Sigmoid colon (tissue), 7 donors: Measurements from ENCODE around the gene MPEG1. TPM values are rescaled to one million over a fixed set of nuclear protein-coding genes. Genes with fewer than 3 reads are reported as not detected.

Experiments
- DNase-seq: peaks from one replicate; pipeline ENCODE4 v3.0.0-alpha.2; 2019
- H3K27ac ChIP-seq, 4 donors: fragments of 200-600 bp; sonication (generic); one replicate each; pipeline ENCODE4 v1.5.1; 2016 to 2019; ENCODE audit warnings: mild to moderate bottlenecking in 1 of 4
- H3K27me3 ChIP-seq, 3 donors: fragments of 200-600 bp; sonication (generic); one replicate each; pipeline ENCODE4 v1.5.1; 2019; ENCODE audit warnings: mild to moderate bottlenecking in 1 of 3
- H3K36me3 ChIP-seq, 4 donors: fragments of 200-600 bp; sonication (generic); one replicate each; pipeline ENCODE4 v1.5.1; 2016 to 2019
- H3K4me1 ChIP-seq, 4 donors: fragments of 200-600 bp; sonication (generic); one replicate each; pipeline ENCODE4 v1.5.1; 2017 to 2019
- H3K4me3 ChIP-seq, 4 donors: fragments of 200-600 bp; sonication (generic); one replicate each; pipeline ENCODE4 v1.5.1; 2017 to 2019; ENCODE audit warnings: mild to moderate bottlenecking in 2 of 4, moderate library complexity in 1 of 4
- H3K9me3 ChIP-seq, 4 donors: fragments of 200-600 bp in 3 of 4; sonication (generic) in 3 of 4; one replicate each; pipeline versions ENCODE4 v1.5.1 to v1.6.1; 2013 to 2019
- CTCF ChIP-seq, 4 experiments: fragments of 450-650 bp in 3 of 4; fragments of 200-600 bp in 1 of 4; IDR thresholded peaks; one replicate each; pipeline ENCODE4 v1.5.1; 2016 to 2019; ENCODE audit warnings: antibody characterized with exemption in 4 of 4, mild to moderate bottlenecking in 3 of 4, moderate library complexity in 2 of 4
- EP300 ChIP-seq, 4 donors: sonication (generic); formaldehyde crosslinking; IDR thresholded peaks; one replicate each; pipeline ENCODE4 v1.6.1; 2017; ENCODE audit warnings: antibody characterized with exemption in 4 of 4
- POLR2A ChIP-seq, 2 donors: fragments of 450-650 bp; IDR thresholded peaks; one replicate each; pipeline ENCODE4 v1.6.1; 2016; ENCODE audit warnings: antibody characterized with exemption in 2 of 2, mild to moderate bottlenecking in 2 of 2, moderate library complexity in 2 of 2
- POLR2AphosphoS5 ChIP-seq, 4 donors: sonication (generic); formaldehyde crosslinking; IDR thresholded peaks; one replicate each; pipeline ENCODE4 v1.6.1; 2017; ENCODE audit warnings: antibody characterized with exemption in 4 of 4
- WGBS, 2 donors: extraction: QIAGEN DNeasy Blood & Tissue Kit; methylation state at CpG; one replicate each; pipeline ENCODE4 v1.1.7; 2013; 5-methylcytosine and 5-hydroxymethylcytosine counted together
- intact Hi-C: fragments of 100-400 bp; cut with DNase I; formaldehyde crosslinking; loops from one replicate; pipeline ENCODE4 v1.15.1; 2023
- polyA plus RNA-seq, 3 donors: library from polyadenylated mRNA; stranded (reverse); fragments of 200-250 nt; gene quantifications; one replicate each; pipeline ENCODE4 v1.2.3, GENCODE V29; 2013
- total RNA-seq, 4 donors: library from RNA; depleted of rRNA; stranded (reverse); fragments of >200 nt; gene quantifications; one replicate each; pipeline ENCODE4 v1.1.0, GENCODE V29; 2016
- donor health status: healthy with polysubstance abuse.
- donor health status: Bipolar disorder and iron deficiency.
- donor health status: healthy.

The MPEG1 gene
- total and polyA plus RNA-seq, 7 donors: 8.0 to 63.8 (median 15.6) TPM

- Histone ChIP-seq H3K4me1 (peaks cover 0 to 4% (median 0%) of the 10 kb centered on the region in 4 donors), H3K27ac (no peak overlapping the region), H3K9me3 (no peaks in the 10 kb centered on the region), H3K4me3 (no peak overlapping the region), H3K27me3 (no peaks in the 10 kb centered on the region), H3K36me3 (peaks cover 0 to 20% (median 2%) of the 10 kb centered on the region in 4 donors)
- WGBS, 2 donors: 82 to 92% methylated on average over 4 of the region's 4 CpGs
- DNase-seq: no peak
- TF ChIP-seq POLR2A (IDR thresholded peaks at IDR 0.05): no peak
- no peak for TF ChIP-seq EP300 (IDR thresholded peaks at IDR 0.05)
- TF ChIP-seq POLR2AphosphoS5 (IDR thresholded peaks at IDR 0.05): no peak
- TF ChIP-seq CTCF (IDR thresholded peaks at IDR 0.05): no peak
- intact Hi-C loops: no loop called here
Observed at GRCh38 chr11:59192446-59193020, 20.2 kb downstream of the MPEG1 start.

DNA sequence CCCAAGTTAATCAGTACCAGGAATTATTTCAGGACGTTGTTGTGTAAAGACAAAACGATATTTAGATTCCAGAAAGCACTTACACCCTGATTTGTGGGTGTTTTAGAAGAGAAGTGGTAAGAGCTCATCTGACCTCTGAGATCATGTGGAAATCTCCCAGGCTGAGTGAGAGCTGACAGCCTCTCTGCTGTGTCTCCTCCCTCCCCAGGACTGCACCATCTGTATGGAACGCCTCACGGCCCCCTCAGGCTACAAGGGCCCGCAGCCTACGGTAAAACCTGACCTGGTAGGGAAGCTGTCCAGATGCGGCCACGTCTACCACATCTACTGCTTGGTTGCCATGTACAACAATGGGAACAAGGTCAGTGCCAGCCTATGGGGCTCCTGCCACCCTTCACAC, 20.8 kb downstream of the MPEG1 start:
- Histone ChIP-seq H3K9me3 (no peaks in the 10 kb centered on the region), H3K27ac (no peak overlapping the region), H3K36me3 (peaks cover 0 to 20% (median 2%) of the 10 kb centered on the region in 4 donors), H3K27me3 (peaks cover 0 to 3% (median 0%) of the 10 kb centered on the region in 3 donors), H3K4me1 (peaks cover 0 to 10% (median 4%) of the 10 kb centered on the region in 4 donors), H3K4me3 (no peak overlapping the region)
- DNase-seq: no peak
- TF ChIP-seq CTCF (IDR thresholded peaks at IDR 0.05): no peak
- no peak for TF ChIP-seq EP300 (IDR thresholded peaks at IDR 0.05)
- TF ChIP-seq POLR2AphosphoS5 (IDR thresholded peaks at IDR 0.05): no peak
- TF ChIP-seq POLR2A (IDR thresholded peaks at IDR 0.05): no peak
- intact Hi-C loops: no loop called here
- WGBS, 2 donors: 61 to 83% methylated on average over 8 of the region's 8 CpGs

DNA sequence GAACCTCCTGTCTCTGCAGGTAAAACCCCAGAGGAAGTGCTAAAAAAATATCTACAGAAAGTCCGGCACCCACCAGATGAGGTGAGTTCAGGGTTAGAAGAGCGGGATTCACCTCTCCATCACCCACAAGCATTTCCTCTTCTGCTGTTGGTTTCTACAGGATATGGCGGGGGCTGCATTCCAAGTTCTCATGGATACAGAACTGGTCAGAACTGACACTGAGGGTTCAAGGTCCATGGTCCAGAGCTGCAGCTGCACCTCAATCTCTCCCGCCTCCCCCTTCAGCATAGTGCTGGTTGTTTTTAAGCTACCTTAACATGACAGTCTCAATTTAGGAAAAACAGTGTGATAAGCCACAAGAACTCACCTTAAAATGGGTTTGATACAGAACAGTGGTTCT, 21.6 kb downstream of the MPEG1 start:
- no peak for TF ChIP-seq POLR2AphosphoS5 (IDR thresholded peaks at IDR 0.05)
- no peak overlapping the region for H3K4me3 ChIP-seq
- 23 to 62% methylated on average over 4 of the region's 4 CpGs for WGBS, 2 donors
- no peak for DNase-seq
- peaks cover 0 to 14% (median 8%) of the 10 kb centered on the region in 4 donors for H3K4me1 ChIP-seq
- intact Hi-C loops: no loop called here
- H3K36me3 ChIP-seq: peaks cover 0 to 20% (median 2%) of the 10 kb centered on the region in 4 donors
- H3K9me3 ChIP-seq: no peaks in the 10 kb centered on the region
- H3K27ac ChIP-seq: no peak overlapping the region
- peaks cover 0 to 8% (median 0%) of the 10 kb centered on the region in 3 donors for H3K27me3 ChIP-seq

DNA sequence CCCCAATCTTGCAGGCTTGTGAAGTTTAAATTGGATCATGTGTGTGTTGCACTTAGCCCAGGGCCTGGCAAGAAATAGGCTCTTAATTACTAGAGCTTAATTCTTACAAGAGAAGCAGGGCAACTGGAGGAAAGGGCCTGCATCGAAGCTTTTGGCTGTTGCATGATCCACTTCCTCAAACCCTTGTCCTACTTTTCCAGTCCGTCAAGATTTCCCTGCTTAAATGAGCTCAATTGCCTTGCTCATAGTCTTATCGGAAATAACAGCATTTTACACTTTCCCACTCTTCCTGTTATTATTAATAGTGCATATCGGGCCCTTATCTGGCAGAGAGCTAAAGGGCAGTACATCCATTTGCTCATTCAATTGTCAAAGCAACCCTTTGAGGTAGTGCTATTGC, 22.7 kb downstream of the MPEG1 start:
- Histone ChIP-seq H3K36me3 (peaks cover 0 to 13% (median 2%) of the 10 kb centered on the region in 4 donors), H3K4me3 (no peak overlapping the region), H3K4me1 (peaks cover 0 to 14% (median 8%) of the 10 kb centered on the region in 4 donors), H3K27me3 (peaks cover 0 to 8% (median 0%) of the 10 kb centered on the region in 3 donors), H3K9me3 (no peaks in the 10 kb centered on the region), H3K27ac (no peak overlapping the region)
- intact Hi-C loops: no loop called here
- DNase-seq: no peak
- 12 to 46% methylated on average over 4 of the region's 4 CpGs for WGBS, 2 donors
- TF ChIP-seq CTCF (IDR thresholded peaks at IDR 0.05) (no peak), EP300 (IDR thresholded peaks at IDR 0.05) (no peak), POLR2AphosphoS5 (IDR thresholded peaks at IDR 0.05) (no peak), POLR2A (IDR thresholded peaks at IDR 0.05) (no peak)

DNA sequence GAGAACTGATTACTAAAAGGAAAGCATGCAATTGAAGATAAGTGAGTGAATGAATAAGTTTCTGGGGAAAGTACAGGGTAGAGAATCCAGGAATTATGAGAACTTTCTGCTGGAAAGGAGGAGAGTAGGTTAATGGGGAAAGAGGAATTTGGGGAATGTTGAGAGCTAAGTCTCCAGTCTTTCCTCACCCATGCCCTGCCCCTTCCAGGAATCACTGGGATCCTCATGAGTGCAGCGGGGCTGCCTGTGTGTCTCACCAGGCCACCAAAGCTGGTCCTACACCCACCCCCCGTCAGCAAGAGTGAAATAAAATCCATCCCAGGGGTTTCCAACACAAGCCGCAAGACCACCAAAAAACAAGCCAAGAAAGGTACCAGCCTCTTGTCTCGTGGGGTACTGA, 23.8 kb downstream of the MPEG1 start:
- 80 to 87% methylated on average over 4 of the region's 4 CpGs for WGBS, 2 donors
- H3K4me3 ChIP-seq: no peak overlapping the region
- H3K27ac ChIP-seq: no peak overlapping the region
- no peaks in the 10 kb centered on the region for H3K9me3 ChIP-seq
- TF ChIP-seq EP300 (IDR thresholded peaks at IDR 0.05) (no peak), POLR2A (IDR thresholded peaks at IDR 0.05) (no peak), POLR2AphosphoS5 (IDR thresholded peaks at IDR 0.05) (no peak), CTCF (IDR thresholded peaks at IDR 0.05) (no peak)
- peaks cover 0 to 8% (median 0%) of the 10 kb centered on the region in 3 donors for H3K27me3 ChIP-seq
- peaks cover 0 to 14% (median 8%) of the 10 kb centered on the region in 4 donors for H3K4me1 ChIP-seq
- DNase-seq: no peak
- H3K36me3 ChIP-seq: peaks cover 0 to 12% (median 2%) of the 10 kb centered on the region in 4 donors
- intact Hi-C loops: no loop called here
